Left cardiac atrium (tissue), 4 donors: ENCODE data around the gene GPR61. TPM values are rescaled to one million over a fixed set of nuclear protein-coding genes. Genes with fewer than 3 reads are reported as not detected.

Source experiments
- ATAC-seq, 2 donors: fragments of 200-7000 bp; cut with Tn5 transposase; one replicate each; pipeline ENCODE4 v1.9.1; 2020; ENCODE audit warnings: mild to moderate bottlenecking in 2 of 2, moderate library complexity in 2 of 2
- DNase-seq: peaks from one replicate; pipeline ENCODE4 v3.0.0-alpha.2; 2020
- intact Hi-C, 2 donors: fragments of 100-400 bp; cut with DNase I; formaldehyde crosslinking; loops; one replicate each; pipeline versions ENCODE4 v1.14.1 to v1.15.1; 2022 to 2023
- total RNA-seq, 2 donors: library from RNA; stranded (reverse); fragmentation: NEBNext Ultra II Directional; extraction: Animal tissue kit (Norgen Biotek cat#: 25700); gene quantifications; one replicate each; pipeline ENCODE4 v1.2.1, GENCODE V29; 2021
- donor health status: DM: no; HTN: yes; CAD: no.
- donor health status: DM: no; HTN: yes; CAD: no; lungs with severe emphysema.
- donor health status: DM: yes; HTN: yes; CAD: no.
- donor health status: Dilated cardiomyopathy.

The GPR61 gene
- total RNA-seq, 2 donors from 2014 or later = 0.55 TPM; not detected in 1

- intact Hi-C loops = no loop called here
- ATAC-seq (no peak), DNase-seq (no peak)
Observed at GRCh38 chr1:109504974-109505373, 34.7 kb upstream of the GPR61 start.

- DNase-seq (peak; percentile 13), ATAC-seq (no peak)
- intact Hi-C loops = no loop called here
Observed at GRCh38 chr1:109508001-109508872, 31.4 kb upstream of the GPR61 start.

GRCh38 chr1:109508873-109509175 lies 30.8 kb upstream of the GPR61 start:
- ATAC-seq (peak in 1 of 2 donors; percentile 13), DNase-seq (peak; percentile 20)
- intact Hi-C loops = no loop called here

GRCh38 chr1:109509176-109510134 lies 30.2 kb upstream of the GPR61 start, which contains the start of gene AMIGO1:
TSS of gene AMIGO1 (minus strand) at chr1:109509727. CDS start at chr1:109508912, 815 bp downstream.
- intact Hi-C loops = no loop called here
- DNase-seq = peak; percentile 78
- ATAC-seq = peak; percentile 87 to 88

GRCh38 chr1:109513110-109513710 lies 26.5 kb upstream of the GPR61 start:
- ATAC-seq (no peak), DNase-seq (no peak)
- intact Hi-C loops = no loop called here

GRCh38 chr1:109514846-109515245 lies 24.8 kb upstream of the GPR61 start:
- ATAC-seq (no peak), DNase-seq (no peak)
- intact Hi-C loops = no loop called here

GRCh38 chr1:109516872-109517271 lies 22.8 kb upstream of the GPR61 start:
- intact Hi-C loops = no loop called here
- ATAC-seq = no peak
- DNase-seq = no peak

GRCh38 chr1:109517337-109517736 lies 22.3 kb upstream of the GPR61 start:
- DNase-seq (peak; percentile 1), ATAC-seq (no peak)
- intact Hi-C loops = no loop called here

DNA sequence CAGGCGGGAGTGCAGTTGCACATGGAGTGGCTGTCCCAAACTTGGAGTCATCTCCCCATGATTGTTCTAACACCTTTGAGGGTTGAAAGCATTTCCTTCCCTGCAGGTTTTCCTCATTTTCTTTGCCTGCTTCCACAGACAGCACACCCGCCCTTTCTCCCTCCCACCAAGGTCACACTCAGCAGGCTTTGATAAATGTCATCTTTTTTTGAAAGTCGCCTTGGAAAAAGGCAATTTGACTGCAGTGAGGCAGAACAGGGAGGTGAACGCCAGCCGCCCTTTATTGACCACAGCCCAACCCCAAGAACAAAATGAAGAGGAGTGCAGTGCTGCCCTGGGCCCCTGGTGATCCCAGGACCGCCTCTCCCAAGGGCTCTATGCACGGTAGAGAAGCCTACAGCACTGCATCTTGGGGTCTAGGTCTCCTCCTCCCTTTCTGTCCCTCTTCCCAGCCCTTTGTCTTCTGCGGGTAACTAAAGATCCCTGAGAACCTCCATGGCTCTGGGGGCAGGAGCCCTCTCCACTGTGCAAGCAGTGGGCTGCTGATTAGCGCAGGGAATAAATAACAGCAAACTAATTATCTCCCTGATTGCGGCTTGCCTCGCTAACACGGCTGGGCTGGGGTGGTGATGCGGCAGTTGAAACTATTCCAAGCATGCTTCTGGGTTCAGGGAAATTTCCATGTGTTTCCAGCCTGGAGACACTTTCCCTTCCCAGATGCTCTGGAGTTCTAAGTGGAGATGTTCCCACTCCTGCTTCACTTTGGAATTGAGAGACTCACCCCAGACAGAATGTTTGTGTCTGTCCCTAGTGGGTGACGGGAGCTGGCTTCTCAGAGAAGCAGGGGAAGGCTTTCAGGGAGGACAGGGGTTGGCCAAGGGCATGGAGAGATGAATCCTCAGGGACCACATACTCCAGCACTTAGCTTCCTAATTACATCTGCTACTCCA lies 18.4 kb upstream of the GPR61 start:
- intact Hi-C loops = no loop called here
- ATAC-seq (peak; percentile 18 to 53), DNase-seq (peak; percentile 13)

DNA sequence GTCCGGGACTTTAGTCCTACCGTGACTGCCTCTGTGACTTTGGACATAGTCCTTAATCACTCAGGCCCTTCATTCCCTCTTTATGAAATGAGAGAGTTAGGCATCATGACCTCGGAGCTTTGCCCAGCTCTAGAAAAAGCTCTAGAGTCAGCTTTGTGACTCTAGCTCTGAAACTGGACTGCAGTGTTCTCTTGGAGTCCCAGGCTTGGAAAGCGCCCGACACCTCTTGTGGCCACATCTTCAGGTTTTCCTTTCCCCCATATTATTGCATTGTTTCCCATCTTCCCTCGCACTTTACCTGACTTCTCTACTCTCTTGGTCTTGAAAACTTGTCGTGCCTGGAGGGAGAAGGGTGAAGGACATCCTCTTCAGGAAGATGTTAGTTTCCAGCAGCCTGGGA lies 17.6 kb upstream of the GPR61 start:
- DNase-seq (no peak), ATAC-seq (no peak)
- intact Hi-C loops = no loop called here

GRCh38 chr1:109523706-109524105 lies 16.0 kb upstream of the GPR61 start:
- DNase-seq (no peak), ATAC-seq (no peak)
- intact Hi-C loops = no loop called here

DNA sequence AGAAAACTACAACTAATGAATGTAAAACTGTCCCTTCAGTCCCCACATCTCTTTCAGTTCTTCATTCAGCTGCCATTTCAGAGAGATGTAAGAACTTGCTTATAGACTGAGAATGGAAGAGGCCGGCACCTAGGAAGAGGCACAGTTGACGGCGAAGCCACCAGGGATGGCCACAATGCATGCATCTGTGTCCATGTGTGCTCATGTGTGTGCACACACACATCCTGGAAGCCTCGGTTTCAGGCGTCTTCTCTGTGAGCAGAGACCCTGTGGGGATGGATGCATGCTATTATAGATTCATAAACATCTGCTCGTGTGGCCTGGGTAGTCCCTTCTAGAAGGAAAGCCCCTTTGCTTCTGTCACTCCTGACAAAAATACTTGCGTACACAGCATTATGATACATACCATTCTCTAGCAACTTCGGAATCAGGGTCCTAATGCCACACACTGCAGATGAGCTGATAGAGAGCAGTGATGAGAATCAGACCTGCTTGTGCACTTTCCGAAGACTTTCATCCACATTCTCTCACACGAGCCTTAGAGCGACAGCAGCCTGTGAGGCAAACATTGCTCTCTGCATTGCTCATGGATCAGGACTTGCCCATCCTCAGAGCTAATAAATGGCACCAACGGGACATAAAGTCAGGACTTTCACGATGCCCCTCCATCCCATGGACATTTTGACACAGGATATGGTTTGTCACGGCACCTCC lies 12.4 kb upstream of the GPR61 start:
- ATAC-seq = no peak
- intact Hi-C loops = no loop called here
- DNase-seq = no peak

- no peak for ATAC-seq
- intact Hi-C loops = no loop called here
- no peak for DNase-seq
Observed at GRCh38 chr1:109527846-109528695, 11.6 kb upstream of the GPR61 start.

GRCh38 chr1:109528712-109529111 lies 11.0 kb upstream of the GPR61 start:
- DNase-seq = no peak
- intact Hi-C loops = no loop called here
- ATAC-seq = no peak

DNA sequence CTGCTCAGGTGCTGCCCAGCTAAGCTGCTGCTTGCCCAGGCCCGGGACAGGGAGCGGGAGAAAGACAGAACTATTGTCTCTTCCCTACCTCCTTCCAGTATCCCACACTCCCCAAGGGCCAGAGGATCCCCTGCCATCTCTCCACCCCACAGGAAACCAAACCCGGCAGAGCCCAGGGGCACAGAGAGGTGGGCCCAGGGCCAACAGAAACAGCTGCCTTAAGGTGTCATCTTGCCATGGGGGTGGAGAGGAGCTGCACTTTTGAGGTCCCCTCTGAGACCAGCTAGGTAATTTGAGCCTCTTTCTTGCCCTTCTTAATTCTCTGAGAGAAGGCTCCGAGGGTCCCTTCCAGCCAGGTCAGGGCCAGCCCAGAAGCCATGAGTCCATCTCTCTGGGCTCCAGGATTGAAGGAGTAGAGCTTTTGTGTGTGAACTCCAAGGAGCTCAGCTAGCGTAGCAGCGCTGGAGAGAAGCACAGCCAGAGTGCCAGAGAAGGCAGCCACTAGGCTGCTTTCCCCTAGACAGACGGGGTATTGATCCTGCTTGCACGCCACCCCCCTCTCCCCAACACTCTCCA lies 9.7 kb upstream of the GPR61 start:
- ATAC-seq (no peak), DNase-seq (no peak)
- intact Hi-C loops = loop anchor here (2.0 to 10.0 kb wide), 4 partner anchors 31 to 265 kb away; partner anchors contain the start of gene CYB561D1 (in 1 of the 2)

GRCh38 chr1:109530457-109531087 lies 9.1 kb upstream of the GPR61 start:
- intact Hi-C loops = loop anchor here (2.0 to 10.0 kb wide), 4 partner anchors 32 to 266 kb away; partner anchors contain the start of gene CYB561D1 (in 1 of the 2)
- ATAC-seq (no peak), DNase-seq (no peak)
